SK-N-SH treated with all-trans-retinoic acid at 6 μM for 48 hours (cell line): ENCODE results near the gene CIITA.

Experiments
- ATAC-seq: fragments of 200-7000 bp; cut with Tn5 transposase; 3 replicates; pipeline ENCODE4 v1.9.1; 2020; ENCODE audit warnings: mild to moderate bottlenecking, moderate library complexity
- ARNTL ChIP-seq: fragments of 450-650 bp; formaldehyde crosslinking; IDR thresholded peaks from 2 replicates; pipeline ENCODE4 v1.5.0; 2020; ENCODE audit warnings: low read depth, mild to moderate bottlenecking, moderate library complexity, borderline replicate concordance
- BACH2 ChIP-seq: fragments of 250-450 bp; sonication (Bioruptor Pico); IDR thresholded peaks from 2 replicates; pipeline ENCODE4 v1.9.0; 2021; ENCODE audit warnings: mild to moderate bottlenecking, borderline replicate concordance
- CSDC2 ChIP-seq: fragments of 250-450 bp; sonication (Bioruptor Pico); IDR thresholded peaks from 2 replicates; pipeline ENCODE4 v1.5.0; 2020; ENCODE audit warnings: mild to moderate bottlenecking, moderate library complexity
- ESRRG ChIP-seq: fragments of 250-450 bp; sonication (Bioruptor Pico); IDR thresholded peaks from 2 replicates; pipeline ENCODE4 v1.6.1; 2021; ENCODE audit warnings: mild to moderate bottlenecking
- GLIS3 ChIP-seq: fragments of 250-450 bp; sonication (Bioruptor Pico); IDR thresholded peaks from 2 replicates; pipeline ENCODE4 v1.5.0; 2020; ENCODE audit warnings: mild to moderate bottlenecking, moderate library complexity
- ISL1 ChIP-seq: fragments of 250-450 bp; sonication (Bioruptor Pico); IDR thresholded peaks from 2 replicates; pipeline ENCODE4 v2.1.2; 2022; ENCODE audit warnings: mild to moderate bottlenecking, moderate library complexity
- OSR1 ChIP-seq: fragments of 250-450 bp; sonication (Bioruptor Pico); IDR thresholded peaks from 2 replicates; pipeline ENCODE4 v1.8.0; 2022; ENCODE audit warnings: moderate library complexity, mild to moderate bottlenecking, inconsistent platforms
- PPARA ChIP-seq: fragments of 250-450 bp; sonication (Bioruptor Pico); IDR thresholded peaks from 2 replicates; pipeline ENCODE4 v1.5.0; 2020; ENCODE audit warnings: mild to moderate bottlenecking, borderline replicate concordance
- RARB ChIP-seq: fragments of 250-450 bp; sonication (Bioruptor Pico); IDR thresholded peaks from 2 replicates; pipeline ENCODE4 v1.8.0; 2021; ENCODE audit warnings: mild to moderate bottlenecking, moderate library complexity
- TCF4 ChIP-seq: fragments of 250-450 bp; sonication (Bioruptor Pico); IDR thresholded peaks from 2 replicates; pipeline ENCODE4 v1.8.0; 2021; ENCODE audit warnings: mild to moderate bottlenecking, moderate library complexity, borderline replicate concordance
- TOX ChIP-seq: fragments of 250-450 bp; sonication (Bioruptor Pico); IDR thresholded peaks from 2 replicates; pipeline ENCODE4 v1.8.0; 2021; ENCODE audit warnings: mild to moderate bottlenecking, moderate library complexity, borderline replicate concordance
- ZC3H10 ChIP-seq: fragments of 250-450 bp; sonication (Bioruptor Pico); IDR thresholded peaks from 2 replicates; pipeline ENCODE4 v1.5.1; 2021; ENCODE audit warnings: mild to moderate bottlenecking, moderate library complexity
- ZFP3 ChIP-seq: fragments of 250-450 bp; sonication (Bioruptor Pico); IDR thresholded peaks from 2 replicates; pipeline ENCODE4 v1.5.0; 2020; ENCODE audit warnings: mild to moderate bottlenecking, moderate library complexity
- ZNF565 ChIP-seq: fragments of 450-650 bp; formaldehyde crosslinking; conservative IDR thresholded peaks from 2 replicates; pipeline ENCODE4 v1.5.0; 2020; ENCODE audit warnings: low read depth, mild to moderate bottlenecking, moderate library complexity
- ZNF8 ChIP-seq: fragments of 450-650 bp; formaldehyde crosslinking; IDR thresholded peaks from 2 replicates; pipeline ENCODE4 v1.5.0; 2020; ENCODE audit warnings: mild to moderate bottlenecking, moderate library complexity
- TF ChIP-seq, protein P1 (sequence below): fragments of 250-450 bp; sonication (Bioruptor Pico); IDR thresholded peaks from 2 replicates; pipeline ENCODE4 v1.8.0; 2021; ENCODE audit warnings: low read depth, mild to moderate bottlenecking, moderate library complexity, borderline replicate concordance
- TF ChIP-seq, protein P2 (sequence below): fragments of 250-450 bp; sonication (Bioruptor Pico); IDR thresholded peaks from 2 replicates; pipeline ENCODE4 v1.5.1; 2021; ENCODE audit warnings: mild to moderate bottlenecking, moderate library complexity
- TF ChIP-seq, protein P3 (sequence below): fragments of 250-450 bp; sonication (Bioruptor Pico); IDR thresholded peaks from 2 replicates; pipeline ENCODE4 v1.5.0; 2020; ENCODE audit warnings: mild to moderate bottlenecking, moderate library complexity
- TF ChIP-seq, protein P4 (sequence below): fragments of 250-450 bp; sonication (Bioruptor Pico); IDR thresholded peaks from 2 replicates; pipeline ENCODE4 v1.5.1; 2020; ENCODE audit warnings: low read depth, mild to moderate bottlenecking, moderate library complexity
- TF ChIP-seq, protein P5 (sequence below): fragments of 250-450 bp; sonication (Bioruptor Pico); IDR thresholded peaks from 2 replicates; pipeline ENCODE4 v1.8.0; 2020; ENCODE audit warnings: mild to moderate bottlenecking, moderate library complexity, borderline replicate concordance

The CIITA gene

DNA sequence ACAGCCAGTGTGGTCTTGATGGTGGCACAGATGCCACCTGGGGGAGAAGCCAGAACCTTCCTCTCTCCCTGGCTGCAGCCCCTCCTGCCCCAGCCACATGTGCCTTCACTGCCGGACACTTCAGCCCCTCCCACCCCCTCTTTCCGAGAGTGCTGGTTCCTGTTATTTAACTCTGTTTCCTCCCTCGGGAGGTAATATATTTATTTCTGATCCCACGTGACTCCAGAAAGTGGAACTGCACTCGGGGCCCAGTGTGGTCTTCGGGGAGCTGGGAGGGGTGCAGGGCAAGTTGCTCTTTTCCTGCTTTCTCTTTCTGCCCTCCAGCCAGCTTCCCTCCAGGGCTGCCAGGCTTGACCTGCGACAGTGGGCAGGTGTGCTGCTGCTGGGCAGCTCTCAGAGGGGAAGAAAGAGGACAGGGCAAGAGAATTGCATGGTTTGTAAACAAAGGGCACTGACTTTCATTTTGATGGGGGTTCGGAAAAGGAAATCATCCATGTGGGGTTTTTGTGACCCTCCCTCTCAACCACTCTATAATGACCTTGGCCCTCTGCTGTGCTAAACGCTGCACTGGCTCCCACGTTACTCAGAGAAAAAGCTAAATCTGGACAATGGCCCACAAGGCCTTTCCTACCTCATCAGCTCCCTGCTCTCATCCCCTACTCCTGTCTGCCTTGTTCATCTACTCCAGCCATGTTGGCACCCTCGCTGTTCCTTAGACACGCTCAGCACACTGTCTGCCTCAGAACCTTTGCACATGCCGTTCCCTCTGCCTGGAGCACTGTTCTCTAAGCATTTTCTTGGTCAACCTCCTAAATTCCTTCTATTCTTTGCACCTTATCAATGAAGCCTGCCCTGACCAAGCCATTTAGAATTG is 8.2 kb upstream of the CIITA start (continued):
- no peak for TF ChIP-seq ZFP3 (CRISPR knock-in tag)

DNA sequence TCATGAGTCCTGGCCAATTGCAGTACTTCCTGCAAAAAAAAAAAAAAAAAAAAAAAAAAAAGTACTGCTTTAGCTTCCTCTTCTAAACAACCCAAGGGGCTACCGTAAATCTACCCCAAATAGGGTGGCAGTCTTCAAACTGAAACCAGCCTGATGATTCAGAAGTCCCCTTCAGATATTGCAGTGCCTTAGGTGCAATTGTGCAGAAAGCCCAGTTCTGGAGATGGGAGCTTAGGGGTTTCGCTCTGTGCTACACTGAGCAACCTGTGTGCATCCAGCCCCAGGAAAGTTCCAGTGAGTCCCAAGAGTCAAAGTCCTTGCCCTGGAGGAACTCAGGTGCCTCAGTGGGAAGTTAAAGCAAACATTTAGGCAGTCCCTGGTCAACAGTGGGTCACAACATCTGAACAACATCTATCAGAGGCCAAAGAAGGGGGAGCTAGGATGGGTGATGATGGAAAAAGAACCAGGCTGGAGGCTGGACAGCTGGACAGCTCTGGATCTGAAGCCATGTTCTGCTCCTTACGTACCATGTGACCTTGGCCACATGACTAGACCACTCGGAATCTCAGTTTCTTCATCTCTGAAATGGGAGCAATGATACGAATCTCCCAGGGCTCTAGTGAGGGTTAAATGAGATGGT is 6.7 kb upstream of the CIITA start:
- no peak for TF ChIP-seq RARB
- TF ChIP-seq, protein P1, sequence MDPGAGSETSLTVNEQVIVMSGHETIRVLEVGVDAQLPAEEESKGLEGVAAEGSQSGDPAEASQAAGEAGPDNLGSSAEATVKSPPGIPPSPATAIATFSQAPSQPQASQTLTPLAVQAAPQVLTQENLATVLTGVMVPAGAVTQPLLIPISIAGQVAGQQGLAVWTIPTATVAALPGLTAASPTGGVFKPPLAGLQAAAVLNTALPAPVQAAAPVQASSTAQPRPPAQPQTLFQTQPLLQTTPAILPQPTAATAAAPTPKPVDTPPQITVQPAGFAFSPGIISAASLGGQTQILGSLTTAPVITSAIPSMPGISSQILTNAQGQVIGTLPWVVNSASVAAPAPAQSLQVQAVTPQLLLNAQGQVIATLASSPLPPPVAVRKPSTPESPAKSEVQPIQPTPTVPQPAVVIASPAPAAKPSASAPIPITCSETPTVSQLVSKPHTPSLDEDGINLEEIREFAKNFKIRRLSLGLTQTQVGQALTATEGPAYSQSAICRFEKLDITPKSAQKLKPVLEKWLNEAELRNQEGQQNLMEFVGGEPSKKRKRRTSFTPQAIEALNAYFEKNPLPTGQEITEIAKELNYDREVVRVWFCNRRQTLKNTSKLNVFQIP (CRISPR knock-in tag): no peak
- TF ChIP-seq ISL1: no peak
- TF ChIP-seq, protein P2, sequence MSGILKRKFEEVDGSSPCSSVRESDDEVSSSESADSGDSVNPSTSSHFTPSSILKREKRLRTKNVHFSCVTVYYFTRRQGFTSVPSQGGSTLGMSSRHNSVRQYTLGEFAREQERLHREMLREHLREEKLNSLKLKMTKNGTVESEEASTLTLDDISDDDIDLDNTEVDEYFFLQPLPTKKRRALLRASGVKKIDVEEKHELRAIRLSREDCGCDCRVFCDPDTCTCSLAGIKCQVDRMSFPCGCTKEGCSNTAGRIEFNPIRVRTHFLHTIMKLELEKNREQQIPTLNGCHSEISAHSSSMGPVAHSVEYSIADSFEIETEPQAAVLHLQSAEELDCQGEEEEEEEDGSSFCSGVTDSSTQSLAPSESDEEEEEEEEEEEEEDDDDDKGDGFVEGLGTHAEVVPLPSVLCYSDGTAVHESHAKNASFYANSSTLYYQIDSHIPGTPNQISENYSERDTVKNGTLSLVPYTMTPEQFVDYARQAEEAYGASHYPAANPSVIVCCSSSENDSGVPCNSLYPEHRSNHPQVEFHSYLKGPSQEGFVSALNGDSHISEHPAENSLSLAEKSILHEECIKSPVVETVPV (CRISPR knock-in tag): no peak
- TF ChIP-seq, protein P3, sequence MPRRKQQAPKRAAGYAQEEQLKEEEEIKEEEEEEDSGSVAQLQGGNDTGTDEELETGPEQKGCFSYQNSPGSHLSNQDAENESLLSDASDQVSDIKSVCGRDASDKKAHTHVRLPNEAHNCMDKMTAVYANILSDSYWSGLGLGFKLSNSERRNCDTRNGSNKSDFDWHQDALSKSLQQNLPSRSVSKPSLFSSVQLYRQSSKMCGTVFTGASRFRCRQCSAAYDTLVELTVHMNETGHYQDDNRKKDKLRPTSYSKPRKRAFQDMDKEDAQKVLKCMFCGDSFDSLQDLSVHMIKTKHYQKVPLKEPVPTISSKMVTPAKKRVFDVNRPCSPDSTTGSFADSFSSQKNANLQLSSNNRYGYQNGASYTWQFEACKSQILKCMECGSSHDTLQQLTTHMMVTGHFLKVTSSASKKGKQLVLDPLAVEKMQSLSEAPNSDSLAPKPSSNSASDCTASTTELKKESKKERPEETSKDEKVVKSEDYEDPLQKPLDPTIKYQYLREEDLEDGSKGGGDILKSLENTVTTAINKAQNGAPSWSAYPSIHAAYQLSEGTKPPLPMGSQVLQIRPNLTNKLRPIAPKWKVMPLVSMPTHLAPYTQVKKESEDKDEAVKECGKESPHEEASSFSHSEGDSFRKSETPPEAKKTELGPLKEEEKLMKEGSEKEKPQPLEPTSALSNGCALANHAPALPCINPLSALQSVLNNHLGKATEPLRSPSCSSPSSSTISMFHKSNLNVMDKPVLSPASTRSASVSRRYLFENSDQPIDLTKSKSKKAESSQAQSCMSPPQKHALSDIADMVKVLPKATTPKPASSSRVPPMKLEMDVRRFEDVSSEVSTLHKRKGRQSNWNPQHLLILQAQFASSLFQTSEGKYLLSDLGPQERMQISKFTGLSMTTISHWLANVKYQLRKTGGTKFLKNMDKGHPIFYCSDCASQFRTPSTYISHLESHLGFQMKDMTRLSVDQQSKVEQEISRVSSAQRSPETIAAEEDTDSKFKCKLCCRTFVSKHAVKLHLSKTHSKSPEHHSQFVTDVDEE (CRISPR knock-in tag): no peak
- no peak for TF ChIP-seq ZNF565 (CRISPR knock-in tag)
- TF ChIP-seq ZC3H10 (CRISPR knock-in tag): no peak
- TF ChIP-seq TOX: no peak
- no peak for TF ChIP-seq TCF4 (CRISPR knock-in tag)
- TF ChIP-seq CSDC2 (CRISPR knock-in tag): no peak
- no peak for TF ChIP-seq GLIS3 (CRISPR knock-in tag)
- TF ChIP-seq OSR1 (CRISPR knock-in tag): no peak
- TF ChIP-seq, protein P4, sequence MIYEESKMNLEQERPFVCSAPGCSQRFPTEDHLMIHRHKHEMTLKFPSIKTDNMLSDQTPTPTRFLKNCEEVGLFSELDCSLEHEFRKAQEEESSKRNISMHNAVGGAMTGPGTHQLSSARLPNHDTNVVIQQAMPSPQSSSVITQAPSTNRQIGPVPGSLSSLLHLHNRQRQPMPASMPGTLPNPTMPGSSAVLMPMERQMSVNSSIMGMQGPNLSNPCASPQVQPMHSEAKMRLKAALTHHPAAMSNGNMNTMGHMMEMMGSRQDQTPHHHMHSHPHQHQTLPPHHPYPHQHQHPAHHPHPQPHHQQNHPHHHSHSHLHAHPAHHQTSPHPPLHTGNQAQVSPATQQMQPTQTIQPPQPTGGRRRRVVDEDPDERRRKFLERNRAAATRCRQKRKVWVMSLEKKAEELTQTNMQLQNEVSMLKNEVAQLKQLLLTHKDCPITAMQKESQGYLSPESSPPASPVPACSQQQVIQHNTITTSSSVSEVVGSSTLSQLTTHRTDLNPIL (CRISPR knock-in tag): no peak
- no peak for TF ChIP-seq ESRRG
- TF ChIP-seq PPARA: no peak
- no peak for TF ChIP-seq ARNTL (CRISPR knock-in tag)
- ATAC-seq: no peak

DNA sequence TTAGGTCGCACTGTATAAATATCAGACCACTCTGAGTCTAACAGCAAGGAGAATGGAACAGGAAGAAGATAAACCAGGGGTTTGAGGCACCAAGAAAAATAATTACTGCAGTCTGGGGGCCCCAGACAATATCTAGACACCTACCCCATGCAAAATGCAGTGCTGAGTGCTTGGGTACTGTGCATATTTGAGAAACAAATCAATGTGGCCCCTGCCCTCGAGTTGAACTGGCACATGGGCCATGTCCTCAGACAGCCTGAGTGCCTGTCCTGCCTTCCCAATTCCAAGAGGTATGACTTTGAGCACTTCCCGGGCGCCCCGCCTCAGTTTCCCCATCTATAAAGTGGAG is 6.2 kb upstream of the CIITA start:
- no peak for ATAC-seq
- TF ChIP-seq PPARA (no peak), GLIS3 (CRISPR knock-in tag) (no peak), RARB (no peak), ZFP3 (CRISPR knock-in tag) (no peak), ARNTL (CRISPR knock-in tag) (no peak), BACH2 (no peak), OSR1 (CRISPR knock-in tag) (no peak), ISL1 (no peak), ZNF8 (no peak), TCF4 (CRISPR knock-in tag) (no peak), ZNF565 (CRISPR knock-in tag) (no peak), ESRRG (no peak)
- TF ChIP-seq, protein P3 (CRISPR knock-in tag): no peak
- TF ChIP-seq, protein P5, sequence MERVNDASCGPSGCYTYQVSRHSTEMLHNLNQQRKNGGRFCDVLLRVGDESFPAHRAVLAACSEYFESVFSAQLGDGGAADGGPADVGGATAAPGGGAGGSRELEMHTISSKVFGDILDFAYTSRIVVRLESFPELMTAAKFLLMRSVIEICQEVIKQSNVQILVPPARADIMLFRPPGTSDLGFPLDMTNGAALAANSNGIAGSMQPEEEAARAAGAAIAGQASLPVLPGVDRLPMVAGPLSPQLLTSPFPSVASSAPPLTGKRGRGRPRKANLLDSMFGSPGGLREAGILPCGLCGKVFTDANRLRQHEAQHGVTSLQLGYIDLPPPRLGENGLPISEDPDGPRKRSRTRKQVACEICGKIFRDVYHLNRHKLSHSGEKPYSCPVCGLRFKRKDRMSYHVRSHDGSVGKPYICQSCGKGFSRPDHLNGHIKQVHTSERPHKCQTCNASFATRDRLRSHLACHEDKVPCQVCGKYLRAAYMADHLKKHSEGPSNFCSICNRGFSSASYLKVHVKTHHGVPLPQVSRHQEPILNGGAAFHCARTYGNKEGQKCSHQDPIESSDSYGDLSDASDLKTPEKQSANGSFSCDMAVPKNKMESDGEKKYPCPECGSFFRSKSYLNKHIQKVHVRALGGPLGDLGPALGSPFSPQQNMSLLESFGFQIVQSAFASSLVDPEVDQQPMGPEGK (CRISPR knock-in tag): no peak
- TF ChIP-seq, protein P2 (CRISPR knock-in tag): no peak
